Stomach smooth muscle (tissue), 2 donors: ENCODE measurements around the gene CBX4.

Source experiments
- H3K27ac ChIP-seq: one replicate; pipeline ENCODE4 v1.7.0; 2013; ENCODE audit warnings: mild to moderate bottlenecking, low read length, inconsistent platforms
- H3K27me3 ChIP-seq, 2 donors: one replicate each; pipeline ENCODE4 v1.7.0; 2013; ENCODE audit warnings: low read length in 2 of 2; ENCODE audit not compliant: insufficient read depth in 2 of 2, control insufficient read depth in 1 of 2
- H3K36me3 ChIP-seq, 2 donors: one replicate each; pipeline ENCODE4 v1.7.0; 2013; ENCODE audit warnings: low read length in 2 of 2; ENCODE audit not compliant: control insufficient read depth in 2 of 2, insufficient read depth in 2 of 2
- H3K4me1 ChIP-seq: one replicate; pipeline ENCODE4 v1.7.0; 2013; ENCODE audit warnings: low read length; ENCODE audit not compliant: control insufficient read depth, insufficient read depth
- H3K4me3 ChIP-seq, 2 donors: one replicate each; pipeline ENCODE4 v1.7.0; 2013; ENCODE audit warnings: low read length in 2 of 2
- H3K9ac ChIP-seq, 2 donors: one replicate each; pipeline ENCODE4 v1.7.0; 2013; ENCODE audit warnings: low read length in 2 of 2, mild to moderate bottlenecking in 1 of 2
- H3K9me3 ChIP-seq, 2 donors: one replicate each; pipeline ENCODE4 v1.7.0; 2013; ENCODE audit warnings: low read length in 2 of 2; ENCODE audit not compliant: control insufficient read depth in 2 of 2
- donor health status: healthy.
- donor health status: Pancreatic carcinoma.

Gene CBX4

DNA sequence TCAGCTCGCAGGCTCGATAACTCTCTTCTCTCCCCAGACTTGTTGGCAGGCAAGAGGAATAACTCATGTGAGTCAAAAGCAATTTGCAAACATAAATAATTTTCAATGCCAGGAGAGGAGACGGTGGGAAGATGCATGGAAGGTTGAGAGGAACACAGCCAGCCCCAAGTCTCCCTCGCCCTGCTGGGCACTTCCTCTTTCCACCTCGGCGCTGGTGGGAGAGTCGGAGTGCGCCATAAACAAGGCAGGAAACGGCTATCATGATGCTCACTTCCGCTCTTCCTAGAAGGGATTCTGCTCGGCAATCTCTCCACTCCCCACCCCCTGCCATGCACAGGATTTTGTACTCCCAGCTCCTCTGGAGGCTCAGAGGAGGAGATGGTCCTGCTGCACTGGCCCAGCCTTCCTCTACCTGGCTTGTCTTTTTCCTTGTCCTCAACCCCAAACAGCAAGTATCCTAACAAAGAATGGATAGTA lies 13.0 kb downstream of the CBX4 start:
- Histone ChIP-seq H3K27ac (no peak overlapping the region), H3K4me1 (peaks cover 14% of the 10 kb centered on the region), H3K36me3 (no peaks in the 10 kb centered on the region), H3K9me3 (no peaks in the 10 kb centered on the region), H3K9ac (no peak overlapping the region), H3K27me3 (peaks cover 10 to 21% of the 10 kb centered on the region in 2 donors), H3K4me3 (no peak overlapping the region)

DNA sequence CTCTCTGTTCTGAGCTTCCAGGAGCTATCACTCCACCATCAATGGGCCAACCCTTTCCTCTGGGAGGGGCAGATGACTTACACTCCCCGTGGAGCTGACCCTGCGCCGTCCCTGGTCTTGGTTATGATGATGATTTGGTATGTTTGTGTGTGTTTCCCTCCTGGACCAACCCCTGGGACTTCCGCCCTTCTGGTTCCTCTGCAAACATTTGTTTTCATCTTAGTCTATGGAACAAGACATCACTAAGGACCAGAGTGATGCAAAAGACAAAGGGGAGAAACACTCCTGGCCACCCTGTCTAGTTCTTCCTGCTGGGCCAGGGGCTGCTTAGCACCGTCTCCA lies 13.7 kb downstream of the CBX4 start:
- H3K4me1 ChIP-seq = peaks cover 8% of the 10 kb centered on the region
- no peak overlapping the region for H3K4me3 ChIP-seq
- no peak overlapping the region for H3K9ac ChIP-seq
- H3K27ac ChIP-seq = no peak overlapping the region
- peaks cover 10 to 21% of the 10 kb centered on the region in 2 donors for H3K27me3 ChIP-seq
- no peaks in the 10 kb centered on the region for H3K36me3 ChIP-seq
- no peaks in the 10 kb centered on the region for H3K9me3 ChIP-seq

DNA sequence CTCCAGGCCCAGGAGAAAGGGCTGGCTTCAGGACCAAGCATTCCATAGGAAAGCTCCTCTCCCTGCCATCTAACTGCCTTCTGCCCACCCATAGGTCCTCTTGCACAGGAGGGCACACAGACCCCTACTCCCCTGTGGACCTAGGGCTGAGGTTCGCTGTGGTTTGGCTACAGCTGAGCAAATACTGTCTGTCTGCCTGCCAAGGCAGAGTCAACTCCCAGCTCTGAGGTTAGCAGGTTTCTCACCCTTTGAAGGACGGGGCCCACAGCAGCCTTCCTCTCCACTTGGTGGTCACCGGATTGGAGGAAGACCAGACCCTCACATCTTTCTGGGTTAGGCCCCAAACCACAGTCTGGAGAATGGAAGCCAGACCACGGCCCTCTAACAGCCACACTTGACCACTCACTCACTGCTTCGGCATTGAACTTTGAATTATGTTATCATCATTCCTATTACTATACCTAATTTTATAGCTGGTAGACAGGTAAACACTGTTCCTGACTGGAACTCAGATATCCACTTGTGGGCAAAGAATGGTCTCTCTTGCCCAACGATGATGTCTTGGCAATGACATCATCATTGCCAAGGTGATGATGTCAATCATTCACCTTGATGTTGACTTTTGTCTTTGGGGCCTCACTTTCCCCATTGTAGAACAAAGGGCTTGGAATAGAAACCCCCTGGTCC lies 14.2 kb downstream of the CBX4 start:
- H3K27me3 ChIP-seq = peaks cover 10 to 21% of the 10 kb centered on the region in 2 donors
- H3K36me3 ChIP-seq = no peaks in the 10 kb centered on the region
- no peaks in the 10 kb centered on the region for H3K9me3 ChIP-seq
- no peak overlapping the region for H3K4me3 ChIP-seq
- H3K9ac ChIP-seq = no peak overlapping the region
- H3K4me1 ChIP-seq = peaks cover 8% of the 10 kb centered on the region
- no peak overlapping the region for H3K27ac ChIP-seq

DNA sequence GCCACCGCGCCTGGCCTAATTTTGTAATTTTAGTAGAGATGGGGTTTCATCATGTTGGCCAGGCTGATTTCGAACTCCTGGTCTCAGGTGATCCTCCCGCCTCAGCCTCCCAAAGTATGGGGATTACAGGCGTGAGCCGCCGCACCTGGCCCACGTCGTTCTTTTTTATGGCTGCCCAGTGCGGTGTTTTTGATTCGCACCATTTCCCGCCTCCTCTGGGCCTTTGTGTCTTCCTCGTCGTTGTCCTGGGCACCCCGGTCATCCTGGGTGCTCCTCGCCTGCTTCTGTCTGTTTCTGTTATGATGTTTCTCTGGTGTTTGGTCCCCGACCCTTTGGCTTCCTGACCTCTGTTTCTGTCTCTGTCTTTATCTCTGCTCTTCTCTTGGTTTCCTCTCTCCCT lies 15.0 kb downstream of the CBX4 start:
- no peak overlapping the region for H3K9ac ChIP-seq
- no peak overlapping the region for H3K4me3 ChIP-seq
- peaks cover 8% of the 10 kb centered on the region for H3K4me1 ChIP-seq
- no peak overlapping the region for H3K27ac ChIP-seq
- peaks cover 10 to 21% of the 10 kb centered on the region in 2 donors for H3K27me3 ChIP-seq
- no peaks in the 10 kb centered on the region for H3K36me3 ChIP-seq
- H3K9me3 ChIP-seq = no peaks in the 10 kb centered on the region

DNA sequence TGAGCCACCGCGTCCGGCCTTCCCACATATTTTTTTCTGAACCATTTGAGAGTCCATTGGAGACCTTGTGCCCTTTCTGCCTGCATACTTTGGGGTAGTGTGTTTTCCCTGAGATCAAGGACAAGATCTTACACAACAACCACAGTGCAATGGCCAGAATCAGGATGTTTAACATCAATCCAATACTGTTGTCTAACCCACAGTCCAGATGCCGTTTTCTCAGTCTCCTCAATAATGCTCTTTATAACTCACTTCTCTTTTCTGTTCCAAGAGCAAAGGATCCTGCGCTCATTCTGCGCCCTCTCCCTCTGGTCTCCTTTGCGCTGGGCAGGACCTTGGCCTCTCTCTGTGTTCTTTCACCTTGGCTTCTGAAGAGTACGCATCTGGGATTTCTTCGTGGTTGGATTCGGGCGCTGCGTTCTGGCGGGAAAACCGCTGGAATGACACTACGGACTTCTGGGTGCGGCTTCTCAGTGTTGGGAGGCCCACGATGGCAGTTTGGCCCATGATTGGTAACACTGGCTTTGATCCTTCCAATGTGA lies 16.6 kb downstream of the CBX4 start:
- Histone ChIP-seq H3K27me3 (peaks cover 10 to 24% of the 10 kb centered on the region in 2 donors), H3K9ac (no peak overlapping the region), H3K27ac (no peak overlapping the region)

DNA sequence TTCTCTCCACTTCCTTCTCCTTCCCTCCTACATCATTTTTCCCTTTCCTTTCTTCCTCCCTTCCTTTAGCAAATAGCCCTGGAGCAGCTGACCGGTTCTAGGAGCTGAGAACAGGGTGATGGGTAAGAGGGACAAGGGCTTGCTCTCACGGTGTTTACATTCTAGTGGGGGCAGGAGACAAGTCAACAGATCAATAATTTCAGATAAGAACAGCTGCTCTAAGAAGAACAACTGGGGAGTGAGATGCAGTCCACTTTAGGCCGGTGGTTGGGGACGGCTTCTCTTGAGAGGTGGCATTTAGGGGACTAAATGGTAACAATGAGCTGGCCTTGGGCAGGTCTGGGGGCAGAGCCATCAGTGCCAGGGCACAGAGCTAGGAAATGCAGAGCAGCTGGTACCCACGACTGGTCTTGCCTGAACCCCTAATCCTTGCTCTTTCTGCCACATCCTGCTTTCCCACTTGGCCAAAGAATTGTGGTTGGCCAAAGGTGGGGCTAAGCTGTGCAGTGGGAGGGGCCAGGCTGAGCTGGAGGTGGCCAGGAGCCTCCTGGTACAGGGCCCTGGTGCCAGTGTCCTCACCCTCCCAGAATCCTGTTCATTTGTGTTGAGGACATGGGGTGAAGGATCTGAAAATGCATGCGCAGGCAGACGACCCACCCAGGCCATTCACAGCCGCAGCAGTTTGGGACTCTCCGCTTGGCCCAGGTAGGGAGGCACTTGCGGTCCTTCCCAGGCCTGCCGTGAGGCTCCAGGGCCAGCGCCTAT lies 17.7 kb downstream of the CBX4 start:
- Histone ChIP-seq H3K27me3 (peaks cover 4 to 19% of the 10 kb centered on the region in 2 donors), H3K4me3 (no peak overlapping the region), H3K9ac (no peak overlapping the region), H3K27ac (no peak overlapping the region), H3K4me1 (peaks cover 6% of the 10 kb centered on the region), H3K36me3 (no peaks in the 10 kb centered on the region), H3K9me3 (no peaks in the 10 kb centered on the region)

More for the DNA sequence above, 16.6 kb downstream of the CBX4 start:
- H3K36me3 ChIP-seq = no peaks in the 10 kb centered on the region
- H3K4me3 ChIP-seq = no peak overlapping the region
- no peaks in the 10 kb centered on the region for H3K9me3 ChIP-seq
- H3K4me1 ChIP-seq = peaks cover 8% of the 10 kb centered on the region

DNA sequence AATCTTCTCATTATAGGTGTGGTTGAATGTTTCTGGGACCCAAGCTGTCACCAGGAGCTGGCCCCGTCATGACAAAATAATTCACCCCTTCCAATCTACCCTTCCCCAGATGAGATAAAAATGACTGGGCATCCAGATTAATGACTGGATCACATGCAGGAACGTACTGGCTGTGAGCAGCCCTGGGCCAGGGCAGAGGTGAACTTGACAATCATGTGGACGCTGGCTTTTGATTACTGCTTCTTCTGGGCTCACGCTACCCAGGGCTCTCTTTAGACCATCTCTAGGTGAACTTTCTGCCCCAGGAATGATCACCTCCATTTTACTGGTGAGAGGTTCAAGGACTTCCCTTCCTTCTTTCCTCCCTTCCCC lies 18.3 kb downstream of the CBX4 start:
- H3K27me3 ChIP-seq = peaks cover 4 to 17% of the 10 kb centered on the region in 2 donors
- H3K9ac ChIP-seq = no peak overlapping the region
- peaks cover under 1% of the 10 kb centered on the region for H3K4me1 ChIP-seq
- H3K4me3 ChIP-seq = no peak overlapping the region
- no peak overlapping the region for H3K27ac ChIP-seq
- no peaks in the 10 kb centered on the region for H3K9me3 ChIP-seq
- H3K36me3 ChIP-seq = no peaks in the 10 kb centered on the region

DNA sequence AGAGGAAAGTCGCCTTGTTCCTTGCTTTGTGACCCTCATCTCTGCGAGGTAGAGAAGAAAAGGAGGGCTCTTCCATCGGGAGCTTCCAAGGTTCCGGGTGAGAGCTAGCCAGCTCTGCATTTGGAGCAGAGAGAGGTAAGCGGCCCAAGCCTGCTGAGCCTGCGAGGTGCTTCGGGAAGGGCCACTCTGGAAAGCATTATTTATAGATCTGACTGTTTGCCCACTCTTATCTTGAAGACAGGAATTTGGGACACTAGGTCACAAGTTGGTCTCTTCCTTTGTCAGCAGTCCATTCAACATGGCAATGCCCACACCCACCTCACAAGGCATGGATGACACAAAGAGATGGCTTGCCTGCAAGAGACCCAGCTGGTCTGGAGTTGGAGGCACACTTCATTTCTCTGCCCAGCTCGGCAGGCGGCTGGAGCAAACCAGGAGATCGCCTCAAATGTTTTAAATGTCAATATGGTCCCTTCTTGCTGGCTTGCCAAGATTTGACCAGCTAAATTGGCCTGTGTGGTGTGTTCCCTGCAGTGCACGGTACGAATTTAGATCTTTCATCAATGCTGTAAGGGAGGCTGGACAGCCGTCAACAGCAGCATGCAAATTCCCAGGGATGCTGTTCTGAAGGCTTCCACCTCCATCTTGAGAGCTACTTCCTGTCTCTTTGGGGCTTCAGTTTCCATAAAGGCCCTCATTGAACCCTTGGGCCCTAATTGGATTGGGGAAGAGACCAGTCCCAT lies 19.5 kb downstream of the CBX4 start:
- H3K27ac ChIP-seq = no peak overlapping the region
- H3K4me1 ChIP-seq = peaks cover 6% of the 10 kb centered on the region
- H3K4me3 ChIP-seq = no peak overlapping the region
- H3K9me3 ChIP-seq = no peaks in the 10 kb centered on the region
- peaks cover 14 to 17% of the 10 kb centered on the region in 2 donors for H3K27me3 ChIP-seq
- H3K9ac ChIP-seq = no peak overlapping the region
- H3K36me3 ChIP-seq = no peaks in the 10 kb centered on the region

DNA sequence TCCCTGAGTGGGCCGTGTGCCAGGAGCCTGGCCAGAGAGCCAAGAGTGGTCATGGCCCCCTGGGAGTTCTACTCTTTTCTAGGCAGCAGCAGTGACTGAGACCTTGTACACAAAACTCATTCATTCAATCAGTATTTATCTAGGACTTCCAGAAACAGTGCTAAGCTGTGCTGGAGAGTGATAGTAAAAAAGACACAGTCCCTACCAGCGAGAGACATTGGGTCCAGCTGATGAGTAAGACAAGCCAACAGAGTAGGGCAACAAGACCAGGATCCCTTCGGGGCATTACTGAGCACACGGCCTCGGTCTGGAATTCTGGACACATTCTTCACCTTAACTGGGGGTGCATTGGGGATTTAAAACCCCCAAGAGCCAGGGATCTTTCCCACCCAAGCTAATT lies 20.2 kb downstream of the CBX4 start:
- Histone ChIP-seq H3K4me1 (peaks cover 6% of the 10 kb centered on the region), H3K4me3 (no peak overlapping the region), H3K27ac (no peak overlapping the region), H3K9ac (no peak overlapping the region), H3K27me3 (peaks cover 18 to 23% of the 10 kb centered on the region in 2 donors), H3K9me3 (no peaks in the 10 kb centered on the region), H3K36me3 (no peaks in the 10 kb centered on the region)

DNA sequence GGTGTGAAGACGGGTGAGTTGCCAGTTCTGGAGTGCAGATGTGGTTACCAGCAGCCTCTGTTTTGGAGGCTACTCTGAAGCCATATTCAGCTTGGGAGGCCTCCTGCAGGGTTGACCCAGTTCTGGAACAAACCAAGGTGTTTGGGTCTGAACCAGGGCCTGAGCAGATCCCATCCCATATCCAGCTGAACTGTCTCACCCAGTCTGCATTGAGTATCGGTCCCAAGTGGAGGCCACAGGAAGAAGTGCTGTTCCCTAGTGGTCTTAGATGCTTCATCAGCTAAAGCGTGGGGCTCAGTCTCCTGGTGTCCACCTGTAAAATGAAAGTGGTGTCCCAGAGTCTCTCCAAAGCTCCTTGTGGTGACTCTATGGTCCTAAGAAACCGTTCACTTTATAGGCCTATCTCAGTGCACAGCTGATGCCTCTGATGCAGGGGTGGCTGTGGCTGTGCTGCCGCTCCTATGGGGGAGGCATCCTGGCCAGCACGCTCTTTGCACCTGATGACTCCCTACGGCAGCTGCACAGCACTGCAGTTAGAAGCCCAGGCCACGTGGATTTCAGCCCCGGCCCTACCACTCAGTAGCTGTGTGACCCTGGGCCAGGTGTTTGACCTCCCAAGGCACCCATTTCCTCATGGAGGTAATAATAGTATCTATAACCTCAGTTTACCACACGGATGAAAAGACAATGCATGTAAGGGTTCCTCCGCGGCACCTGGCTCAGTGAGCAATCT lies 21.0 kb downstream of the CBX4 start:
- Histone ChIP-seq H3K27me3 (peaks cover 20 to 27% of the 10 kb centered on the region in 2 donors), H3K27ac (no peak overlapping the region), H3K36me3 (no peaks in the 10 kb centered on the region), H3K4me1 (peaks cover 6% of the 10 kb centered on the region), H3K9me3 (no peaks in the 10 kb centered on the region), H3K4me3 (no peak overlapping the region), H3K9ac (no peak overlapping the region)
